GM19025 (cell line): Measurements from ENCODE around the gene DBR1.
"Not testable (repeated sequence)": the region's sequence is repeated elsewhere in the genome, so short reads cannot be mapped to it uniquely, and the experiment has no call there.

ENCODE experiments used
- ATAC-seq: cut with Tn5 transposase; IDR thresholded peaks from one replicate; pipeline ENCODE4 v1.9.1; 2021; ENCODE audit warnings: mild to moderate bottlenecking, low read depth, moderate library complexity; ENCODE audit not compliant: unreplicated experiment

Gene DBR1

DNA sequence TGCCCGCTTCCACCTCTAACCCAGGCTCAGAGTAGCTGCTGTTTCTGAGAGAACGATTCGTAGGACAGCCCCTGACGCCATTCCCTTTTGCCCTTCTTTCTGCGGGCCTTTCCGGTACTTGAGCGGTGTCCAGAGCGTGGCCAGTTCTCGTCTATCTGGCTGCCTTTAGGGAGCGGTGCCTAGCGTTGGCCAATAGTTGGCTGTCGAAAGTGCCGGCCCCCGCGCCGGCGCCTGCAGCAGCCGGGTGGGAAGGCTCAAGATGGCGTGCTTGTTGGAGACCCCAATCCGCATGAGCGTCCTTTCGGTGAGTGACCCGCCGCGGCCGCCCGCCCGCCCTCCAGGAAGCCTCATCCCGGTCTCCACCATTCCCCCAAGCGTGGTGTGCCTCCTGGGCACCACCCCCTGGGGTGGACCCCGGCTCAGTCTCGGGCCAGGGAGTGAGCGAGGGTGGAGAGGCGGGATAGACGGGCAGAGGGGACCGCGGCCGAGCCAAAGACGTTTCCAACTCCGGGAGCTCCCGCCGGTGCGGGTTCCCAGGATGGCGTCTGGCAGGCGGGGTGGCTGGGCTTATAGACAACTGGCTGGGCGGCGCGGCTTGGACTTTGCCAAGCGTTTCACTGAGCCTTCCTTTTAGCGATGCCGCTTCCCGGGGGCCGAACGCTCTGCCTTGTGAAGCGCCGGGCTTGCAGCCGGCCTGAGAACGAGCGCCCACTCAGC, 12.7 kb upstream of the DBR1 start, which contains the start of gene ARMC8:
Gene ARMC8, plus strand, starts transcription at position 6 of the 717 bp plus-strand sequence. Its CDS starts 254 bp downstream, at position 260.
- peak; percentile 49 for ATAC-seq

DNA sequence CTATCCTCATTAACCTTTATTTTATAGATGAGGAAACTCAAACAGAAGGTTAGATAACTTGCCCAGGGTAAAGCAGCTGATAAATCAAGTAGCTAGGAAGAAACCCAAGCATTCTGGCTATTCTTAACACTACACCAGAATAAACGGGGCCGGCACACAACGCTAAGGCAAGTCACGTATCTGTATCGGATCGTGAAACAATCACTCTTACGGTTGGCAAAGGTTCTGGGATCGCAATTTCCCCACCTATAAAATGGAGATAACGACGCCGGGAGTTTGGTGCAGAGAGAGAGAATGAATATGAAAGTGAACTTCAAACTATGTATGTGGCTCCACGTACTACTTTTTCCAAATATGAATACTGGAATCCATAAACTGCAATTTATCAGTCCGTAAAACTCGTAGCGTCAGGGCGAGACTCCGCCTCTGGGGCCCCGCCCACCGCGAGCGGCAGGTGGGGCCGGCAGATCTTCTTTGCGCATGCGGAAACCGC, 12.1 kb upstream of the DBR1 start:
- peak; percentile 81 for ATAC-seq

DNA sequence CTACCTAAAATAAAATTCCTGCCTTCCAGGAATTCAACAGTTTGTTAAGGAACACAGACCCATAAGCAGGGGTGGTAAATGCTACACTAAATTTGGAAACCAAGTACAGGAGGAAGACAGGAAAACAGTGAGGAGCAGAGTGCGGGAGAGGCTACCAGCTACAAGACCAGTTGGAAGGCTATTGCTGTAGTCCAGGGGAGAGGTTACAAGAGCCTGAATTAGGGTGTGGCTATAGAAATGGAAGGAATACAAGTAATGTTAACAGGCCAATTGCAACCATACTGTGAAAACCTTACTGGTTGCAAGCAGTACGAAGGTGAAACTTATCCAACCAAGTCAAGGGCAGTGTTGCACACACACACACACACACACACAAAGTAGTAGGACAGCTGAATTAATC, 11.5 kb upstream of the DBR1 start:
- no peak for ATAC-seq

DNA sequence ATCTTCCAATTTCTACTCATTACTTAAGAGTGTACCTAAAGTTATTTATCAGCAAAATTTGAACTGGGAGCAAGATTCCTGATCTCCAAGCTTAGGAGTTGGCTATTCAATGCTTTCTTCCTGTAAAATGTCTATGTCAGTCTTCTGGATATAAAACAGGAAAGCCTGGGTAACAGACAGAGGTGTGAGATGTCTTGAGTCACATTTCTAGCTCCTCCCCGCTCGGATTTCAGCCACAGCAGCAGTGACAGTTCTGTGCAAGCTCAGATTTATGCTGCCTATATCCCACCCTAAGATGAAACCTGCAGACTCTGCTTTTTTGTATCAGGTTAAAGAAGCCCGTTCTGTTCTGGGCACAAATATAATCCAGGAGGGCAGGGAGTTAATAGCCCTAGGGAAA, 10.3 kb upstream of the DBR1 start:
- no peak for ATAC-seq

DNA sequence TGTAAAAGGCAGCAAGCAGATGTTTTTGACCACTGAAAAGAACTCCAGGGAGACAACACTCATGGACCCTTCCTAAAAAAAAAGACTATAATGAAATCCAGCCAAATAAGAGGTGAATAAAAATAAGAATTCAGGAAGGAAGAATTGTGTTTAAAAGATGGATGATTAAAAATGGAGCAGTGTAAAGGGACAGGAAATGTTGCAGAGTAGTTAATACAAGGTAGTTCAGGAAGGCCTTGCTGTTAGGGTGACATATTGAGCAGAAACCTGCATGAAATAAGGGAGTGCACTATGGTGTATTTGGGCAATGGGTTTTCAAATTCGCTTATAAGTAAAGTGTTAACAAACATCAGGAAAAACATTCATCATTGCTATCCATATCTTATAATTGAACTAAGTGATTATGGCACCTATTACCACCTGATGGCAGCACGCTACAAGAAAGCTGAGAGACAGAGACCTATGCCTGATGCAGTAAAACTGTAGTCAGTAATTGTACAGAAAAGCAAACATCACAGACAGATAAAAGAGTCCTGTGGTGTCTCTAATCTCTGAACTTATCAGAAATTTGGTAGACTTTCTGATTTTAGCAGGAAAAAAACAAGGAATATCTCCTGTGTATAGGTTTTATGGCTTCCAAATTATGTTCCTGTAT, 5.8 kb upstream of the DBR1 start:
- no peak for ATAC-seq

DNA sequence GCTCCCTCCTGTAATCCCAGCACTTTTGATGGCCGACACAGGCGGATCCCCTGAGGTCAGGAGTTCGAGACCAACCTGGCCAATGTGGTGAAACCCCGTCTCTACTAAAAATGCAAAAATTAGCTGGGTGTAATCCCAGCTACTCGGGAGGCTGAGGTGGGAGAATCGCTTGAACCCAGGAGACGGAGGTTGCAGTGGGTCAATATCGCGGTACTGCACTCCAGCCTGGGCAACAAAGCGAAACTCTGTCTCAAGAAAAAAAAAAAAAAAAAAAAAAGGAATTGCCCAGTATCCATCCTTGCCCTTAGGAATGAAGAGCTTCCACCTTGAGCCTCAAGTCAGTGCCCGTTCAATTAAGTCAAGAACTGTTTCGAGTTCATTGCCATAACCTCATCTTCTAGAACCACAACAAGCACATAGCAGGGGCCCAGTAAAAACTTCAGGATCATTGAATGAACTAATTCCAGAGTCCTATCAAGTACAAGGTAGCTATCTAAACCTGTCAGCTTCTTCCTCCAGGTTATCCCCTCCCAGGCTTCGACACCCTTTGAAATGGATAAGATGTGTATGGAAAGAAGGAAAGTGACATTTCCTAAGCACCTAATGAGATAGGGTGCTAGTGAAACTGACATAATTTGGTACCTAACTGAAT, 826 bp downstream of the DBR1 start:
- ATAC-seq = no peak

DNA sequence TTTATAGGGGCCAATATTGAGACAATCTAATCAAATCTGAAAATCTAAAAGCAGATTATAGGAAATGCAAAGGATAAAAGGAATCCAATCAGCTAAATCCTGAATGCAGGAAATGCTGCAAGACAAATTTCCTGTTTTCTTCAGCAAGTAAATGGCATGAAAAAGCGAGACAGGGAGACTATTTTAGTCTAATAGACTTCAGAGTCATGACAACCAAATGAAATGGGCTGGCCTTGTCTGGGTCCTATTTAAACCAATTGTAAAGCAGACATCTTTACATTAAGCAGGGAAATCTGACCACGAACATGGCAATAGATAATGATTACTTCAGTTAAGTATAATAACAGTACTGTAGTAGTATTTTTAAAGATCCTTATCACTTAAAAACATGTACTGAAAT, 2.1 kb downstream of the DBR1 start:
- no peak for ATAC-seq

DNA sequence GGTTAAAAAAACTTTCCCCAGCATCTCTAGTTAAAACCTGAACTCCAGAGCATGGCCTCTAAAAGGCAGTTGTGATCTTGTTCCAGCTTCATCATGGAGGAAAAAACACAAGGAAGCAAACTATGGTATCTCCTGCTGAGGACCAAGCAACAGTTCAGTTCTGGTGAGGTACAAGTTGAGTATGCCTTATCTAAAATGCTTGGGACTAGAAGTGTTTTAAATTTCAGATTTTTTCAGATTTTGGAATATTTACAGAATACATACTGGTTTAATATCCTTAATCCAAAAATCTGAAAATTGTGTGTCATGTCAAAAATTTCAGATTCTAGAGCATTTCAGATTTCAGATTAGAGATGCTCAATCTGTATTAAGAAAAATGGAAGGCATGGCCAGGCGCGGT, 9.7 kb downstream of the DBR1 start:
- no peak for ATAC-seq

DNA sequence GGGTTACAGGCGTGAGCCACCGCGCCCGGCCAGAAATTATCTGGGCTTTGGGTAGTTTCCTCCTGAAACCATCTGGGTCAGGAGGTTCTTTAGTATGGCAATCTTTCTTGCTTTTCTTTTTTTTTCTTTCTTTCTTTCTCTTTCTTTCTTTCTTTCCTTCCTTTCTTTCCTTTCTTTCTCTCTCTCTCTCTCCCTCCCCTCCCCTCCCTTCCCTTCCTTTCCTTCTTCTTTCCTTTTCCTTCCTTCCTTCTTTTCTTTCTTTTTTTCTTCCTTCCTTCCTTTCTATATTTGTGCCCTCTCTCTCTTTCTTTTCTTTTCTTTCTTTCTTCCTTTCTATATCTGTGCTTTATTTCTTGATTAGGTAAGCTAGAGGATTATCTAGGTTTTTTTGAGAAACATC, 17.0 kb downstream of the DBR1 start:
- no peak for ATAC-seq

DNA sequence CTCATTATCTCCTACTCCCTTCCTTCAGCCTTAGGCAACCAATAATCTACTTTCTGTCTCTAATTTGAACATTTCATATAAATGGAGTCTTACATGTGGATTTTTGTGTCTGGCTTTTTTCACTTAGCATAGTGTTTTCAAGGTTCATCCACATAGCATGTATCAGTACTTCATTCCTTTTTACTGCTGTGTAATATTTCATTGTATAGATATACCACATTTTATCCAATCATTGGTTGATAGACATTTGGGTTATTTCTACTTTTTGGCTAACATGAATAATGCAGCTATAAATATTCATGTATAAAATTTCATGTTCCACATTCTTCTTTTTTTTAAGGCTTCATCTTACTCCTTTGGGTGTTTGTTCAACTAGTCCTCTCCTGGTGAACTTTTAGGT, 20.2 kb downstream of the DBR1 start:
- ATAC-seq = no peak

DNA sequence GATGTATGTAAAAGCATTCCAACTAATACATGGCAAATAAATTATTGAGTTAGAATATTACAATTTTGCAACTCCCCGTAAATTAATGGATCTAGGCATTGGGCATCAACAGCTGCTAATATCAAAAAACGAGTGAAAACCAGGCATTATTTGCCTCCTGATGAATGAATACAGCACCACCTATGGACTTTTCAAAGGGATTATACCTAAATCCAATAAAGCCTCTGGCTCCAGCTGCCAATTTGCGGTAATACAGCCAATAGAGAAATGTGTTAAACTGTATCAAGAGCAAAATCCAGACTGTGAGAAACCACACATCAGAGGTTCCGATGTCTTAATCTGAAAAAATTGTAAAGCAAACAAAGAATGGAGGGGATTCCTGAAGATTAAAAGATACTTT, 26.2 kb downstream of the DBR1 start:
- no peak for ATAC-seq

DNA sequence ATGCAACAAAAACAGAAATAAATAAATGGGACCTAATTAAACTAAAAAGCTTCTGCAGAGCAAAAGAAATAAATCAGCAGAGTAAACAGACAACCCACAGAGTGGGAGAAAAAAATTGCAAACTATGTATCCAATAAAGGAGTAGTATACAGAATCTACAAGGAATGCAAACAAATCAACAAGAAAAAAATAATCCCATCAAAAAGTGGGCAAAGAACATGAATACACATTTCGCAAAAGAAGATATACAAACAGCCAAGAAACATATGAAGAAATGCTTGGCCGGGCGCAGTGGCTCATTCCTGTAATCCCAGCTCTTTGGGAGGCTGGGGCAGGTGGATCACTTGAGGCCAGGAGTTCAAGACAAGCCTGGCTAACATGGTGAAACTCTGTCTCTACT, 32.5 kb downstream of the DBR1 start:
- ATAC-seq = not testable (repeated sequence)

DNA sequence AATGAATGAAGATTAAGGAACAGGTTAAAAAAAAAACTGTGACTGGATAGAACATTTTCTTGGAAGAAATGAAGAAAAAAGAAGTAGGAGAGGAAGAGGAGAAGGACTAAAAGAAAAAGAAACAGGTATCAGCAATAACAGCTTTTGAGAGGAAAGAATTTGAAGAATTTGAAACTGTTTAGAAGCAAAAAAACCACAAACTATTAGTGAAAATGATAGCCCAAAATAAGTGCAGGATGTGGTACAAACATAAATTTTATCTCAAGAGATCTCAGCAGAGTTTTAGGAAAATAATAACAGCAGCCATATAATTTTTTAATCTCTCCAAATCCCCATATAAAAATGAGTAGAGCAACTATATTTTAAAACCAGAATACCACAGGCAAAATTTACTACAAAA, 33.8 kb downstream of the DBR1 start:
- no peak for ATAC-seq

DNA sequence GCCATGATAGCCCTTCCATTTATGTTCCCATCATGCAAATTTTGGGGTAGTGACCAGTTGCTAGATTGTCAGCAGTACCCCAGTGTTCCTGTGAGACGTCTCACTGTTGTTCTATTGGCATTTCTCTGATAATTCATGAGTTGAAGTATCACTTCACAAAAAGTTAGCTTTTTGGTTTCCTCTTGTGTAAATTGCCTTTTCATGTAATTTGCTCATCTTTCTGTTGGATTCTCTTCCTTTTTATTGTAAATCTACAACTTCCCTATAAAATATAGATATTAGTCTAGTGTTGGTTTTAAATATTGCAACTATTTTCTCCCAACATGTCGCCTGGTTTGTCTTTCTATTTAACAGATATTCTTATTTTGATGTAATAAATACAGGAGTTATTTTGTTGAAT, 35.0 kb downstream of the DBR1 start:
- ATAC-seq = no peak

DNA sequence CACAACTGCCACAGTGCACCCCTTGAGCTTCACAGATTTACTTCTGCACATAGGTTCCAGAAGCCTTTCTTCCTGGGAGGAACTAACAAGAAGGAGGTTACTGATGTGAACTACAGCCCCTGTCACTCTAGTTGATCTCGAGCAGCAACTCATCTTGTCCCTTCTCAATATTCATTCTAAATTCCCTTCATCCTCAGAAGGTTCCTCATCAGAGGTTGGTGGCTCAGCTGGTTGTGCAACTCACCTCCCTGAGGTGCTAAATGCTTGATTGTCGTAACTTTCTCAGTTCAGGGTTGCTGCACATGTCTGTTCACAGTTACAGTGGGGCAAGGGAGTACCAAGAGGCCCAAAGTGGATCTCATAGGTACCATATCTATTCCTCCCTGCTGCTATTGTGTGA, 36.9 kb downstream of the DBR1 start:
- no peak for ATAC-seq

DNA sequence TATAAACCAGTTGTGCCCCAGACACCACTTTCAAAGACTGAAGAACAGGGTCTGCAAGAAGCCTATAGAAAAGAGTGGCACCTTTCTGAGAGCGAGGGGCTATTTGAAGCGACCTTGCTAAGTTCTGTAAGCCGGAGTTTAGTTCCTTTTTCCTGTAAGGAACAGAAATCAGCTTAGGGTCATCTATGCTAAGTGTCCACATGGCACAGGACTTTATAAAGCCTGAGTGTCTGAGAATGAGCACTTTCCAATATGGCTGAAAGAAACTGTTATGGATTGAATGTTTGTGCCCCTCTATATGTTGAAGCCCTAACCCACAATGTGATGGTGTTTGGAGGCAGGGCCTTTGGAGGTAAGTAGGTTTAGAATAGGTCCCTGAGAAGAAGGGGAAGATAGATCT, 38.5 kb downstream of the DBR1 start:
- no peak for ATAC-seq

DNA sequence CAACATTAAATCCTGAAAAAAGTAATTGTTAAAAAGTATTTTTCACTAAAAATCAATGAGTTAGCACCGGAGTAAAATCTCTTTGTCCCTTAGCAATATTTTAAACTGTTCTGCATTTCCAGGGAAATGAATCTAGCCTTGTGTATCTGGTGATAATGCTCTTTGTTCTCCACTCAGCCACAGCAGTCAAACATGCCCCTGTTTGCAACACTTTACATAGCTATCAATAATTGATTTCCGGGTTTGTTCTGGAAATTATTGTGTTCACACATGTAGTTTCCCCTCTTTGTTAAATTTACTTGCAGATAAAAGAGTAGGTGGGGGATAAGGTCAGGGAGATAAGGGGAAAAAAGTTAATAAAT, 38.9 kb downstream of the DBR1 start:
- no peak for ATAC-seq

DNA sequence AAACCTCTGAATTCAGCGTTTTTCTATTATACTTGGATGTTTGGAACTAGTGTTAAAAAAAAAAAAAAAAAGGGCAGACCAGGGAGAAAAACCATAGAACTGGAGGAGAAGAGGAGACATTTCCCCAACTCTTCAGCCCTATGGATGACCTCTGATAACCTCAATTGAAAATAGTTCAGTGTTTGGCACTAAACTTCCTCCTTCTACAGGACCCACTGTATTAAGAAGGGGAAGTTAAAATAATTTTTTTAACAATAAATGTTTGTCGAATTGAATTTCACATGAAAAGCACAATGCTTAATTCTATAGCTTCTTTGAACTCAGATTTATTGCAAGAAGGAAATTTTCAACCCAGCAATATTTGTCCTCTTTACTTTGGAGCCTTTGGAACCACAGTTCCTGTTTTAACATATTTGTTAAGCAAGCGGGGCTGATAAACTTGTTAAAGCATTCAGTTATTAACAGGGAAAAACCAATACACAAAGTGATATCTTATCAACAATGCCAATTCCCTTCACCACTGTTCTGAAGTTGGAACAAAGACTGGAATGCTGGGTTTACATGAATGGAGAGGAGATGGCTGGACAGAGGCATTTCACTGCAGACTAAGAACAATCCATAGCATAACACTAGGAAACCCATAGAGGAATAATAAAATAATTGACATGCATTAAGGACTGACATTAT, 39.4 kb downstream of the DBR1 start:
- no peak for ATAC-seq

DNA sequence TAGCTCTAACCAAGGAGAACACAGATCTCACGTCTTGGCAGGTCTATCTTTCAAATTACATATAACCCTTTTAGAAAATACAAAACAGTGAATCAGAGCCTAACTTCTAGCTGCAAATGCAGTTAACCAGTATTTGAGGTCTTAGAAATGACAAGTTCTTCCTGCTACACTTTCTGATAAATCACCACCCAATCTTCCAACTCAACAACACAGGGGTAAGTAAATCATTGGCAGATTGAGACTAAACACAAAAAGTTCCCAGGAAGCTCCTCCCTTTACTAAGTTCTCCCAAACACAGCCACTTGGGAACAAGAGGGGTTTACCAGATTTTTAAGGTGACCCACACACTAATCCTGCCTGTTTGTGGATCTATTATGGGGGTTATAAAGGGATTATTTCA, 42.5 kb downstream of the DBR1 start, which contains the start of gene A4GNT:
Gene A4GNT, minus strand, starts transcription at position 152 of the 400 bp plus-strand sequence. CDS start 1,134 bp downstream, outside the sequence.
- no peak for ATAC-seq

DNA sequence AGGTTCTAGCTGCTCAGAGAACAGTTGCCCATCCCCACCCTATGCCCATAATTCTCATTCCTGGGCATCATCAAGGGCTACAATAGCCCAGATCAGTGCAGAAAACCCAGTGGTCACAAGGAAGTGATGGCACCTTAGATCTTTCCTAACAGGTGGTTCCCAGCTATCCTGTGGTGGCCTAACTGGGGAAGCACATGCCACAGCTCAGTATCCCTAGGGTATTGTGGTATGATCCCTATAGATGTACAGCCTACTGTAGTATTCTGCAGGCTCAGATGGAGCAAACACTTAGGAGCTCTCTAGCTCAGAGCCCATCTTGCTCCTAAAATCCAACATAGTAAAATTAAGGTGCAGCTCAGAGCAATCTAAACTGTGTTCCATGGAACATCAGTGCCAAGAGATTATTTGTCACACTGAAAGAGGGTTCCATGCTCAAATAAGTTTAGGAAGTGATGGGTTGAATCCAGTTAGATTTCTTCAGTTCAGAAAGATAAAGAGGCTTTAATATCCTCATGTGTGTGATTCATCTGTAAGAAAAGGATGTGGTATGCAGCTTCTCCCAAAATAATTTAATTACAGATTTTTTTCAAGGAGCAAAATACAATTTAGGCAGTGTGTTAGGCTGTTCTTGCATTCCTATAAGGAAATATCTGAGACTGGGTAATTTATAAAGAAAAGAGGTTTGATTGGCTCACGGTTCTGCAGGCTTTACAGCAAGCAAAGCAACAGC, 46.9 kb downstream of the DBR1 start:
- no peak for ATAC-seq
